Activated T-cell treated with anti-CD3 and anti-CD28 coated beads, Interleukin-2, amount 50 U/mL, for 1 hour (primary cell): ENCODE data around the gene ZNF609.
"Not testable (repeated sequence)": the region's sequence is repeated elsewhere in the genome, so short reads cannot be mapped to it uniquely, and the experiment has no call there.

Source experiments
- DNase-seq: peaks from one replicate; pipeline ENCODE4 v3.0.0-alpha.2; 2020

The ZNF609 gene

GRCh38 chr15:64630396-64631107 is 170.2 kb downstream of the ZNF609 start:
- no peak for DNase-seq

GRCh38 chr15:64632639-64633038 is 172.3 kb downstream of the ZNF609 start:
- DNase-seq = not testable (repeated sequence)

DNA sequence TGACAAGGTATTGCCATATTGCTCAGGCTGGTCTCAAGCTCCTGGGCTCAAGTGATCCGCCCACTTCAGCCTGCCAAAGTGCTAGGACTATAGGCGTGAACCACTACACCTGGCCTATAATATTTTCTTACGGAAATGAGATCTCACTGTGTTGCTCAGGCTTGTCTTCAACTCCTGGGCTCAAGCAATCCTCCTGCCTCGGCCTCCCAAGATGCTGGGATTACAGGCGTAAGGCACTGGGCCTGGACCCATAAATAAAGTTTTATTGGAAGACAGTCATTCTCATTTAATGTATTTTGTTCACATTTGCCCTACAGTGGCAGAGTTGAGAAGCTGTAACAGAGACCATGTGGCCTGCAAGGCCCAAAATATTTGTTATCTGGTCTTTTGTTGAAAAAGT is 173.0 kb downstream of the ZNF609 start:
- no peak for DNase-seq

DNA sequence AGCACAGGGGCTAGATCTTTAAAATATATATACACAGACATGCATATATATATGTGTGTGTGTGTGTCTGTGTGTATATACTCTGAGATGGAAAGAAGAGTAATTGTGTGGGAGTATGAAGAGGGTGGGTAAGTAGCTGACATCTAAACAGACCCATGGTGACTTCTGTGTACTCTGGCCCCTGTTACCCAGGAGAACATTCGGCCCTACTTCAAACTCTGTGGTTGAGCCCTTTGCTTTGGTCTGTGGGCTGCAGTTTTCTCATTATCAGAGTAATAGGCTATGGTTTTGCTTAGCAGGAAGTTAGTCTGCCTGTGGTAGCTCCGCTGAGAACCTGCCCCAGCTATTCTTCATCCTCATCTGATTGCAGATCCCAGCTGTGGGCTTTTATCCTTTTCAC is 173.6 kb downstream of the ZNF609 start:
- peak; percentile 32 for DNase-seq

GRCh38 chr15:64634576-64635498 is 174.5 kb downstream of the ZNF609 start:
- no peak for DNase-seq

GRCh38 chr15:64635499-64636495 is 175.4 kb downstream of the ZNF609 start:
- no peak for DNase-seq

DNA sequence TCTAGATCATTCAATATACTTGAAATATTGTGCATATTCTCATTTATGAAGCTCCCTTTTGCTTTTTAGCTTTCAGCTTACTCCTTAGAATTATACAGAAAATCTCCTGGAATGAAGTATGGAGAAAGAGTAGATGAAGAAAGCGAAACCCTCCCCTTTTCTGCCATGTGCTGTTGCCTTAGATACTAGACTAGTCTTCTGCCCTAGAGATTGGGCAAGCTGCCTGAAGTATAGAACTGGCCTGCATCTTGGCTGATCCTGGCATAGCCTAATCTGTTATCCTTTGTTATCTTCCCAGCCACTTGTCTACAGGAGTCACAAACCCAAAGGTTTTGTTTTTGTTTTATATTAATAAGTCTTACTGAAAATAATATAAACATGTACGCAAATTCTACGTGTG is 176.2 kb downstream of the ZNF609 start:
- DNase-seq = no peak

DNA sequence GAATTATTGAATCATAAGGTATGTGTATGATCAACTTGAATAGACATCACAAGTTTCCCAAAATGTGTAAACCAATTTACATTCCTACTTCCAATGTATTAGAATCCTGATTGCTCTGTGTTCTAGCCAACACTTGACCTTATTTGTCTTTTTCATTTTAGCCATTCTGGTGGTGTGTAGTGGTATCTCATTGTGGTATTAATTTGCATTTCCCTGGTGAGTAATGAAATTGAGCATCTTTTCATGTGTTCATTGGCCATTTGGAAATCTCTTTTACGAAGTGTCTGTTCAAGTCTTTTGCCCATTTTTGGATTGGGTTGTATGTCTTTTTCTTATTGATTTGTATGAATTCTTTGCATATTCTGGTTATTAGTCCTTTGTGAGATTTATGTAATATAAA is 177.0 kb downstream of the ZNF609 start:
- no peak for DNase-seq

DNA sequence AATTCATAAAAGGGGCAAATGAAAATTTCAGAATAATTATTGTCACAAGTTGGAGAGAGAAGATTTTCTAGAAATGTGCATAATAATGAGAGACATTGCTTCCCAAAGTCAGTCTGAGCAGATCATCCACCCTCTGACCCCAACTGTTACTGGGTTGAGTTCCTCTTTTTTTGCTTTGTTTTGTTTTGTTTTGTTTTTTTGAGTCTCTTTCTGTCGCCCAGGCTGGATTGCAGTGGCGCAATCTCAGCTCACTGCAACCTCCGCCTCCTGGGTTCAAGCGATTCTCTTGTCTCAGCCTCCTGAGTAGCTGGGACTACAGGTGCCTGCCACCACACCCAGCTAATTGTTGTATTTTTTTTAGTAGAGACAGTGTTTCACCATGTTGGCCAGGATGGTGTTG is 179.4 kb downstream of the ZNF609 start:
- DNase-seq = not testable (repeated sequence)

DNA sequence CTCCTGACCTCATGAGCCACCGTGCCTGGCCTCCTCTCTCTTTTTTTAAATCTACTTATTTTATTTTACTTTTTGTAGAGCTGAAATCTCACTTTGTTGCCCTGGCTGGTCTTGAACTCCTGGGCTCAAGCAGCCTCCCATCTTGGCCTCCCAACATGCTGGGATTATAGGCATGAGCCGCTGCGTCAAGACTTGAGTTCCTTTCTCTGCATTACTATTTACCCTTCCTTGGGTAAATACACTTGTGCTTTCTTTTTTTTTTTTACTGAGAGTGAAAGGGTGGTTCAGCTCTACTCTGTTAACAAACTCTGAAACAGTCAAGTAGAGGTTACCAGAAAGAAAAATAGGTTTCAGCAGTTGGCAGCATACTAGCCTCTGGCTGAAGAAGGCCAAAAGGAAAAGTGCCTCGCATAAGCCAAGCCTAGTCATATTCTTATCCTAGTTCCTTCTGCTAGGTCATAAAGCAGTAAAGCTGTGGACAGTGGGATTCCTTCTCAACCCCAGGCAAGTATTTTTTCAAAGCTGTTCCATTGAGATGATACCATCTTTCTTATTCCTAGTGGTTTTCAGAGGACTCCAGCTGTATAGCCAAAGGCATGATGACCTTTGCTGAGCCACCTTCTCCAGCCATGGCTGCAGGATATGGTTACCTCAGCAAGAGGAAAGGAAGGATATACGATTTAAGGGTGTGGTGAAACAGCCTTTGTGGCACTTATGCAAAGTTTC is 179.9 kb downstream of the ZNF609 start:
- no peak for DNase-seq

DNA sequence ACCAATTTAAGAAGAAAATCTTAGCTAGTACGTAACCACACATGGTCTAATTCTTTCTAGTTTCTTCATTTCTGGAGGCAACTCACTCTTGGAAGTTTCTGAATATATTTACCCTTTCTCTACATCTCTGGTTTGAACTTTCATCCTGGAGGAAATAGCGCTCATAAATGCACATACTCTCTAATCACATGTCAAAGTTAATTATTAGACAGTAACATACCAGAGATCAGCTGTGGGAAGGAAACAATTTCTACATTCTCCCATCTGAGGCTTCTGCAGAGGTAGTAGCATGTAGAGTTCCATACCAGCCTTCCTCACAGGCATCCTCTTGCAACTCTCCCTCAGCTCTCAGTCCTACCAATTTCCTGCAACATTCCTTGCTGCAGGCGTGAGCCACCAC is 182.5 kb downstream of the ZNF609 start:
- DNase-seq = no peak

DNA sequence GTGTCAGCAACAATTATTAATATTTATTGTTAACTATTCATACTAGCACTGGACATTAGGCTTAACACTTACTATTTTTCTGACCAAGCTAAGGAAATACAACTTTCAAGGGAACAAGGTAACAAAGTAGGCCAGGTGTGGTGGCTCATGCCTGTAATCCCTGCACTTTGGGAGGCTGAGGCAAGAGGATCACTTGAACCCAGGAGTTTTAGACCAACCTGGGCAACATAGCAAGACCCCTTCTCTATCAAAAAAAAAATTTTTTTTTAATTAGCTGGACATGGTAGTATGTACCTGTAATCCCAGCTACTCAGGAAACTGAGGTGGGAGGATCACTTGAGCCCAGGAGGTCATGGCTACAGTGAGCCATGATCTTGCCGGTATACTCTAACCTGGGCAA is 183.3 kb downstream of the ZNF609 start:
- no peak for DNase-seq

DNA sequence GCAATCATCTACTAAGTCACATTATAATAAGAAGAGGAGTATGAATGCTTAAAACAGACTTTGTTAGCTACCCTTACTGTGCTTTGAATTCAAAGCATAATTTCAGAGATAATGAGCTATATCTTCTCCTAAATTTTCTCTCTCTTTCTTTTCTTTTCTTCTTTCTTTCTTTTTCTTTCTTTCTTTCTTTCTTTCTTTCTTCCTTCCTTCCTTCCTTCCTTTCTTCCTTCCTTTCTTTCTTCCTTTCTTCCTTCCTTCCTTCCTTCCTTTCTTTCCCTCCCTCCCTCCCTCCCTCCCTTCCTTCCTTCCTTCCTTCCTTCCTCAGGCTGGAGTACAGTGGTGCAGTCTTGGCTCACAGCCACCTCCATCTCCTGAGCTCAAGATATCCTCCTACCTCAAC is 184.4 kb downstream of the ZNF609 start:
- not testable (repeated sequence) for DNase-seq

DNA sequence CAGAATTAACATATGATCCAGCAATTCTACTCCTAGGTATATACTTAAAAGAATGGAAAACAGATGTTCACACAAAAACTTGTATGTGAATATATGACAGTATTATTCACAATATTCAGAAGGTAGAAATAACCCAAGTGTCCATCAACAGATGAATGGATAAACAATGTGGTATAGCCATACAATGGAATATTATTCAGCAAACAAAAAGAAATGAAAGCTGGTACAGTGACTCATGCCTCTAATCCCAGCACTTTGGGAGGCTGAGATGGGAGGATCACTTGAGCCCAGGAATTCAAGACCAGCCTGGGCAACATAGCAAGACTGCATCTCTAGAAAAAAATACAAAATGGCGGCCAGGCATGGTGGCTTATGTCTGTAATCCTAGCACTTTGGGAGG is 185.6 kb downstream of the ZNF609 start:
- no peak for DNase-seq

DNA sequence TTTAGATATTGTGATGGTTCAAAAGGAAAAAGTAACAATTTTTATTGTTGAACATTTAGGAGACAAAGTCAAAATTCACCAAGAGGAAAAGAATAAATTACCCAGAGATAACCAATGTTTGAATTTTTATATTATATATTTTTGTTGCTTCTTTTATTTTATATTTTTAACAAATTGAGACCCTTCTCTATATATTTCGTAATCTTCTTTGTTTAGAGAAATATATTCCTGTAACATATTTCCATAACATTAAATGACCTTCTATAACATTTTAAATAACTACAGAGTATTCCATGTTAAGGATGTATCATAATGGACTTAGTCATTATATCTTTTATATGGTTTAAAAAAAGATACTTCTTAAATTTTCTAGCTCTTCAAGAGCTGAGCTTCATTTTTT is 187.0 kb downstream of the ZNF609 start:
- no peak for DNase-seq

GRCh38 chr15:64650552-64650951 is 190.2 kb downstream of the ZNF609 start:
- DNase-seq = no peak

DNA sequence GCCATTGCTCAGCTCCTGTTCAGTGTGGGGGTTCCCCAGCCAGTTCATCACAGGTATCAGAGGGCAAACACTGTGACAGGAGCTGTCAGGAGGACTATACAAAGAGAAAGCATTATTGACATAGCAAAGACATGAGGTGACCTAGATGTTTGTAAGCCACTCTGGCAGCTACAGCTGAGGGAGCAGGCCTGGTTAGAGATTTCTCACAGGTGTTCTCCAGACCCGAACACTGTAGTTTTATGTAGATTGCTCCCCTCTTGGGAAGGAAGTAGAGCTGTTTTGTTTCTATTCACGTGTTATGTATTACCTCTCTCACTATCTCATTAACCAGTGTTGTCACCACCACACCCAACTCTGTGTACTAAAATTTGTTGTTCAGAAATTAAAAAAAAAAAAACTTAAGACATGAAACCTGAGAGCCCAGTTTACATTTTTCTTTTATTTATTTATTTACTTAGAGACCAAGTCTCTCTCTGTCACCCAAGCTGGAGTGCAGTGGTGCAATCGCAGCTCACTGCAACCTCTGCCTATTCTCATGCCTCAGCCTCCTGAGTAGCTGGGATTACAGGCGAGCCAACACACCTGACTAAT is 191.3 kb downstream of the ZNF609 start:
- peak; percentile 41 for DNase-seq

DNA sequence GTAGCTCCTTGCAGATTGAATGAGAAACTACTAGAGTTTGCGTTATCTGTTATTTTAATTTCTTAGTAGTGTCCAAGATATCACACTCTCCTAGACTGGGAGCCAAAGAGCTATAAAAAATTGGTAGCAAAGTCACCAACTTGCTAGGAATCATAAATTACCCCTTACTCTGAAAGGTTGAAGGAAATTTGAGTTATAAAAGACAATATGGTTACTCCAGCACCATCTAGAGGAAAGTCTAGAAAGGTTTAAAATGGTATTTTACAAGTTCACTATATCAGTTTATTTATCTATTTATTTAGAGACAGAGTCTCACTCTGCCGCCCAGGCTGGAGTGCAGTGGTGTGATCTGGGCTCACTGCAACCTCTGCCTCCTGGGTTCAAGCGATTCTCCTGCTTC is 193.4 kb downstream of the ZNF609 start:
- DNase-seq = no peak

DNA sequence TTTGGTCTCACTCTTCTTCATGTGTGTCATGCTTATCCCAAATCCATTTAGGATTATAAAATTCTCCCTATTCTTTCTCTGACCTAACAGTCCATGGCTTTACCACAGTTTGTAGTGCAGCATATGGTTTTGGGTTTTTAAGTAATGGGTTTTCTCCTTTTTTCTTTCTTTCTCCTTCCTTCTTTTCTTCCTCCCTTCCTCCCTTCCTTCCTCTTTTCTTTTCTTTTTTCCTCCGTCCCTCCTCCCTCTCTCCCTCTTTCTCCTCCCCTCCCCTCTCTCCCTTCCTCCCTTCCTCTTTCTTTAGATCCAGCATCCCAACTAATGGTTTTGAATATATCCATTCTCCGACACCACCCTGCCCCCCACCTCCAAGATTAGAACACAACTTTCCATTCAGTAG is 196.1 kb downstream of the ZNF609 start:
- no peak for DNase-seq

DNA sequence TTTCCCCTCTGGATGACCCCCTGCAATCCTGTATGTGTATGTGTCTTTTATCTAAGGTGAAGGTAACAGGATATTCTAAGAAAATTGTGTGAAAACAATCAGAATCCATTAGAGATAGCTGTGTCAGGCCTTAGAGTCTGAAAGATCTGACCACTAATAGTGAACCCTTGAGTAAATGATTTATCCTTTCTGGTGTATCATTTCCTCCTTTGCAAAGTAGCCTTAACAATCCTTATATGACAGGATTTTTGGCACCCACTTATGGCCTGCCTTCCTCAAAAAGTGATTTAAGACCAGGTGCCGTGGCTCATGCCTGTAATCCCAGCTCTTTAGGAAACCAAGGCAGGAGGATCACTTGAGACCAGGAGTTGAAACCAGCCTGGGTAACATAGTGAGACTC is 204.8 kb downstream of the ZNF609 start:
- DNase-seq = no peak

GRCh38 chr15:64667736-64668161 is 207.4 kb downstream of the ZNF609 start:
- no peak for DNase-seq

- no peak for DNase-seq
Observed at GRCh38 chr15:64673866-64674265, 213.5 kb downstream of the ZNF609 start.
